Thyroid gland (tissue), 4 donors: ENCODE measurements around the gene STPG3.

Source experiments
- POLR2A ChIP-seq, 2 donors: fragments of 450-650 bp; IDR thresholded peaks; one replicate each; pipeline ENCODE4 v1.6.1; 2017; ENCODE audit warnings: antibody characterized with exemption in 2 of 2, mild to moderate bottlenecking in 2 of 2, moderate library complexity in 1 of 2
- TF ChIP-seq, protein P1 (sequence below), 6 experiments: fragments of 200-600 bp in 3 of 6; fragments of 450-650 bp in 3 of 6; sonication (generic) in 3 of 6; IDR thresholded peaks; one replicate each; pipeline ENCODE4 v1.5.1; 2016 to 2019; ENCODE audit warnings: antibody characterized with exemption in 6 of 6, mild to moderate bottlenecking in 2 of 6, inconsistent platforms in 1 of 6, moderate library complexity in 1 of 6

- no peak for TF ChIP-seq POLR2A (IDR thresholded peaks at IDR 0.05)
- TF ChIP-seq, protein P1, sequence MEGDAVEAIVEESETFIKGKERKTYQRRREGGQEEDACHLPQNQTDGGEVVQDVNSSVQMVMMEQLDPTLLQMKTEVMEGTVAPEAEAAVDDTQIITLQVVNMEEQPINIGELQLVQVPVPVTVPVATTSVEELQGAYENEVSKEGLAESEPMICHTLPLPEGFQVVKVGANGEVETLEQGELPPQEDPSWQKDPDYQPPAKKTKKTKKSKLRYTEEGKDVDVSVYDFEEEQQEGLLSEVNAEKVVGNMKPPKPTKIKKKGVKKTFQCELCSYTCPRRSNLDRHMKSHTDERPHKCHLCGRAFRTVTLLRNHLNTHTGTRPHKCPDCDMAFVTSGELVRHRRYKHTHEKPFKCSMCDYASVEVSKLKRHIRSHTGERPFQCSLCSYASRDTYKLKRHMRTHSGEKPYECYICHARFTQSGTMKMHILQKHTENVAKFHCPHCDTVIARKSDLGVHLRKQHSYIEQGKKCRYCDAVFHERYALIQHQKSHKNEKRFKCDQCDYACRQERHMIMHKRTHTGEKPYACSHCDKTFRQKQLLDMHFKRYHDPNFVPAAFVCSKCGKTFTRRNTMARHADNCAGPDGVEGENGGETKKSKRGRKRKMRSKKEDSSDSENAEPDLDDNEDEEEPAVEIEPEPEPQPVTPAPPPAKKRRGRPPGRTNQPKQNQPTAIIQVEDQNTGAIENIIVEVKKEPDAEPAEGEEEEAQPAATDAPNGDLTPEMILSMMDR (IDR thresholded peaks at IDR 0.05), result no peak
These were observed 3.8 kb upstream of the STPG3 start for GRCh38 chr9:137247135-137247915.
